ENCODE measurements around the gene VPS4A. TPM values are rescaled to one million over a fixed set of nuclear protein-coding genes. Genes with fewer than 3 reads are reported as not detected.

The VPS4A gene
- total RNA-seq, 6 donors from 2014 or later, result 27.8 to 48.6 (median 32.9) TPM

- no peak overlapping the region for H3K27ac ChIP-seq
- no peaks in the 10 kb centered on the region for H3K27me3 ChIP-seq
- WGBS, 2 donors, result 87 to 94% methylated on average over 4 of the region's 4 CpGs
- H3K36me3 ChIP-seq, result peaks cover 0 to 34% (median 20%) of the 10 kb centered on the region in 4 donors
- H3K9me3 ChIP-seq, result no peaks in the 10 kb centered on the region
- no peak for DNase-seq
- TF ChIP-seq POLR2A (IDR thresholded peaks at IDR 0.05) (no peak), EP300 (IDR thresholded peaks at IDR 0.05) (no peak), CTCF (IDR thresholded peaks at IDR 0.05) (no peak), POLR2AphosphoS5 (IDR thresholded peaks at IDR 0.05) (no peak)
- no peak for ATAC-seq (ENCODE audit: low FRiP score in 2 of 2)
- H3K4me3 ChIP-seq, result no peak overlapping the region
- peaks cover 0 to 7% (median 2%) of the 10 kb centered on the region in 4 donors for H3K4me1 ChIP-seq
Observed at GRCh38 chr16:69301861-69302260, 9.3 kb upstream of the VPS4A start.

- Histone ChIP-seq H3K36me3 (peaks cover 0 to 34% (median 20%) of the 10 kb centered on the region in 4 donors), H3K27me3 (no peaks in the 10 kb centered on the region), H3K4me1 (peaks cover 0 to 7% (median 2%) of the 10 kb centered on the region in 4 donors), H3K4me3 (no peak overlapping the region), H3K27ac (no peak overlapping the region), H3K9me3 (no peaks in the 10 kb centered on the region)
- DNase-seq, result no peak
- no peak for ATAC-seq (ENCODE audit: low FRiP score in 2 of 2)
- no peak for TF ChIP-seq EP300 (IDR thresholded peaks at IDR 0.05)
- TF ChIP-seq CTCF (IDR thresholded peaks at IDR 0.05), result no peak
- TF ChIP-seq POLR2A (IDR thresholded peaks at IDR 0.05), result no peak
- no peak for TF ChIP-seq POLR2AphosphoS5 (IDR thresholded peaks at IDR 0.05)
- WGBS, 2 donors, result 95 to 99% methylated on average over 4 of the region's 4 CpGs
Observed at GRCh38 chr16:69302301-69302700, 8.8 kb upstream of the VPS4A start.

GRCh38 chr16:69306031-69306430 is 5.1 kb upstream of the VPS4A start:
- WGBS, 2 donors, result 78 to 100% methylated on average over 1 of the region's 1 CpG
- TF ChIP-seq EP300 (IDR thresholded peaks at IDR 0.05), result no peak
- no peak for TF ChIP-seq POLR2A (IDR thresholded peaks at IDR 0.05)
- no peak for TF ChIP-seq POLR2AphosphoS5 (IDR thresholded peaks at IDR 0.05)
- TF ChIP-seq CTCF (IDR thresholded peaks at IDR 0.05), result no peak
- H3K27ac ChIP-seq, result no peak overlapping the region

GRCh38 chr16:69307091-69307490 is 4.1 kb upstream of the VPS4A start:
- H3K36me3 ChIP-seq, result peaks cover 0 to 5% (median 0%) of the 10 kb centered on the region in 4 donors
- no peak for TF ChIP-seq POLR2A (IDR thresholded peaks at IDR 0.05)
- TF ChIP-seq CTCF (IDR thresholded peaks at IDR 0.05), result no peak
- TF ChIP-seq EP300 (IDR thresholded peaks at IDR 0.05), result no peak
- TF ChIP-seq POLR2AphosphoS5 (IDR thresholded peaks at IDR 0.05), result no peak
- H3K4me3 ChIP-seq, result no peak overlapping the region
- no peak for DNase-seq
- ATAC-seq (ENCODE audit: low FRiP score in 2 of 2), result no peak
- H3K4me1 ChIP-seq, result peaks cover 6 to 8% (median 7%) of the 10 kb centered on the region in 4 donors
- no peaks in the 10 kb centered on the region for H3K27me3 ChIP-seq
- no peaks in the 10 kb centered on the region for H3K9me3 ChIP-seq
- H3K27ac ChIP-seq, result no peak overlapping the region
- WGBS, 2 donors, result 61 to 66% methylated on average over 1 of the region's 1 CpG

More at GRCh38 chr16:69306031-69306430, 5.1 kb upstream of the VPS4A start:
- no peak overlapping the region for H3K4me3 ChIP-seq
- DNase-seq, result no peak
- H3K27me3 ChIP-seq, result no peaks in the 10 kb centered on the region
- ATAC-seq (ENCODE audit: low FRiP score in 2 of 2), result no peak
- H3K9me3 ChIP-seq, result no peaks in the 10 kb centered on the region
- peaks cover 0 to 16% (median 2%) of the 10 kb centered on the region in 4 donors for H3K36me3 ChIP-seq
- H3K4me1 ChIP-seq, result peaks cover 3 to 7% (median 5%) of the 10 kb centered on the region in 4 donors

- Histone ChIP-seq H3K4me3 (no peak overlapping the region), H3K27me3 (no peaks in the 10 kb centered on the region), H3K9me3 (no peaks in the 10 kb centered on the region), H3K27ac (no peak overlapping the region), H3K36me3 (peaks cover 0 to 5% (median 0%) of the 10 kb centered on the region in 4 donors), H3K4me1 (peaks cover 13 to 15% (median 14%) of the 10 kb centered on the region in 4 donors)
- DNase-seq (no peak), ATAC-seq (ENCODE audit: low FRiP score in 2 of 2) (no peak)
- 87 to 89% methylated on average over 2 of the region's 2 CpGs for WGBS, 2 donors
- TF ChIP-seq CTCF (IDR thresholded peaks at IDR 0.05), result no peak
- no peak for TF ChIP-seq EP300 (IDR thresholded peaks at IDR 0.05)
- TF ChIP-seq POLR2A (IDR thresholded peaks at IDR 0.05), result no peak
- no peak for TF ChIP-seq POLR2AphosphoS5 (IDR thresholded peaks at IDR 0.05)
Observed at GRCh38 chr16:69307856-69308255, 3.3 kb upstream of the VPS4A start.

Data from upper lobe of left lung (tissue), 6 donors.